Astrocyte (in vitro differentiated cells and primary cell): ENCODE measurements around the gene SHISA9.

ENCODE experiments used
- EZH2 ChIP-seq: IDR thresholded peaks from 2 replicates; pipeline ENCODE4 v1.6.1; 2012; ENCODE audit warnings: mild to moderate bottlenecking, low read length, inconsistent platforms; ENCODE audit not compliant: insufficient read depth
- TF ChIP-seq, protein P1 (sequence below): IDR thresholded peaks from 2 replicates; pipeline ENCODE4 v1.5.1; 2011; ENCODE audit warnings: low read depth, mild to moderate bottlenecking, inconsistent platforms, low read length, moderate library complexity; ENCODE audit not compliant: insufficient read depth

DNA sequence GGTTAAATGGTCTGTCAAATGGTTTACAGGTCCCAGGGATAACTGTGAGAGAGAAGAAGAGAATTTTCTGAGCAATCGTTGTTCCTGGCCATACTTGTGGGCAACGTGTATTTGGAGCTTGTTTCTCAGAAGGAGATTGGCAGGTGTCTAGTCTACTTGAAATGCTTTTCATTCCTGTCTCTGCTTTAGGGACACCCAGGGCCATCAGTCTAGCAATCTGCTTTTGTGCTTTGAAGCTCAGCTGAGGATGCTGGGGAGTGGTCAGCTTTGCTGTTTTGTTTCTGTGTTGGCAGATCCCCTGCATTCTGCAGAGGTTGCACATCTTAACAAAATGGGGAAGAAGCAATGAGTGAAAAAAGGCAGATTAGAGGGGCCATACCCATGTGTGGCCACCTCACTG is 193.7 kb downstream of the SHISA9 start:
- TF ChIP-seq, protein P1, sequence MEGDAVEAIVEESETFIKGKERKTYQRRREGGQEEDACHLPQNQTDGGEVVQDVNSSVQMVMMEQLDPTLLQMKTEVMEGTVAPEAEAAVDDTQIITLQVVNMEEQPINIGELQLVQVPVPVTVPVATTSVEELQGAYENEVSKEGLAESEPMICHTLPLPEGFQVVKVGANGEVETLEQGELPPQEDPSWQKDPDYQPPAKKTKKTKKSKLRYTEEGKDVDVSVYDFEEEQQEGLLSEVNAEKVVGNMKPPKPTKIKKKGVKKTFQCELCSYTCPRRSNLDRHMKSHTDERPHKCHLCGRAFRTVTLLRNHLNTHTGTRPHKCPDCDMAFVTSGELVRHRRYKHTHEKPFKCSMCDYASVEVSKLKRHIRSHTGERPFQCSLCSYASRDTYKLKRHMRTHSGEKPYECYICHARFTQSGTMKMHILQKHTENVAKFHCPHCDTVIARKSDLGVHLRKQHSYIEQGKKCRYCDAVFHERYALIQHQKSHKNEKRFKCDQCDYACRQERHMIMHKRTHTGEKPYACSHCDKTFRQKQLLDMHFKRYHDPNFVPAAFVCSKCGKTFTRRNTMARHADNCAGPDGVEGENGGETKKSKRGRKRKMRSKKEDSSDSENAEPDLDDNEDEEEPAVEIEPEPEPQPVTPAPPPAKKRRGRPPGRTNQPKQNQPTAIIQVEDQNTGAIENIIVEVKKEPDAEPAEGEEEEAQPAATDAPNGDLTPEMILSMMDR, result no peak
- no peak for TF ChIP-seq EZH2
